GM21786 (cell line): ENCODE results near the gene PDPR.
A peak's percentile ranks its signal among the peaks of the same experiment; 100 is the strongest.
"Not testable (repeated sequence)": the region's sequence is repeated elsewhere in the genome, so short reads cannot be mapped to it uniquely, and the experiment has no call there.

Experiments
- ATAC-seq: cut with Tn5 transposase; IDR thresholded peaks from one replicate; pipeline ENCODE4 v1.9.1; 2021; ENCODE audit not compliant: unreplicated experiment

PDPR gene

DNA sequence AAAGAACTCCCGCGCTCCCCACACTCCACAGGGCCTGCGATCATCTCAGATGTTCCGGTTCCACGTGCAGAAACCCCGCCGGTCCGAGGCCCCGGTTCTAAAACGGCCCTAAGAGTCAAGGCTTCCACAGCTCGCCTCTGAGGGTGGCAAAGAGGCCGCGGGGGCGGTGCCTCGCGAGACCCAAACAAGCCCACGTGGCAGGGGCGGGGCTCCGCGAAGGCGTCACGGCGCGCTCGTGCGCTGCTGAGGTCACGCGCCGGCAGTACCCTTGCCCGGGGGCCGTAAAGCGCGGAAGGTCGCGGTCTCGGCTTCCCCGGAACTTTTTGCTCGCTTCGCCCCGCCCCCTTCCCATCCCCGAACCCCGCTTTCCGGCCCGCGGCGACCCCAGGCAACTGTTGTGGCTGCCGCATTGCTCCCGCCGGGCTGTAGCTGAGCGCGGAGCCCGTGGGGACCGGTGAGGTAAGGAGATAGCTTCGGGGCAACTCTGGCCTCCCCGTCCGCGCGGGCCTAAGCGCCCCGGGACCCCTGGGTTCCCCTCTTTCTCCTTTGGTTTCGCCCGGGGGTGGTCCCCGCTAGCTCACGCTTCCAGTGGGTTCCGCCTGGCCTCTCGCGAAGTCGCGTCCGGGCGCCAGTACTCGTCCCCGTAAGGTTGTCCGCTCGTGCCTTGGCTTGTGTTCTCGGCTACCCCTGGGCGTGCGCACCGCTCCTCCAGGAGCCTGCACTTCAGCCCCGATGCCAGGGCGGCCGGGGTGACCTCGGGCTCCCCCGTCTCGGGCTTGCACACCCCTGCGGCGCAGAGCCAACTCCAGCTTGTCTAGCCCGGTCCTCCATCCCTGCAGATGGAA is at the start of gene PDPR:
PDPR (plus strand) TSS at position 351 of the 845 bp plus-strand sequence. CDS start 6,161 bp downstream, outside the sequence.
- peak; percentile 97 for ATAC-seq

GRCh38 chr16:70064841-70065370 is 49.2 kb upstream of the PDPR start:
- ATAC-seq: not testable (repeated sequence)

- peak; percentile 21 for ATAC-seq
These were observed 48.8 kb upstream of the PDPR start for GRCh38 chr16:70065376-70065745.

DNA sequence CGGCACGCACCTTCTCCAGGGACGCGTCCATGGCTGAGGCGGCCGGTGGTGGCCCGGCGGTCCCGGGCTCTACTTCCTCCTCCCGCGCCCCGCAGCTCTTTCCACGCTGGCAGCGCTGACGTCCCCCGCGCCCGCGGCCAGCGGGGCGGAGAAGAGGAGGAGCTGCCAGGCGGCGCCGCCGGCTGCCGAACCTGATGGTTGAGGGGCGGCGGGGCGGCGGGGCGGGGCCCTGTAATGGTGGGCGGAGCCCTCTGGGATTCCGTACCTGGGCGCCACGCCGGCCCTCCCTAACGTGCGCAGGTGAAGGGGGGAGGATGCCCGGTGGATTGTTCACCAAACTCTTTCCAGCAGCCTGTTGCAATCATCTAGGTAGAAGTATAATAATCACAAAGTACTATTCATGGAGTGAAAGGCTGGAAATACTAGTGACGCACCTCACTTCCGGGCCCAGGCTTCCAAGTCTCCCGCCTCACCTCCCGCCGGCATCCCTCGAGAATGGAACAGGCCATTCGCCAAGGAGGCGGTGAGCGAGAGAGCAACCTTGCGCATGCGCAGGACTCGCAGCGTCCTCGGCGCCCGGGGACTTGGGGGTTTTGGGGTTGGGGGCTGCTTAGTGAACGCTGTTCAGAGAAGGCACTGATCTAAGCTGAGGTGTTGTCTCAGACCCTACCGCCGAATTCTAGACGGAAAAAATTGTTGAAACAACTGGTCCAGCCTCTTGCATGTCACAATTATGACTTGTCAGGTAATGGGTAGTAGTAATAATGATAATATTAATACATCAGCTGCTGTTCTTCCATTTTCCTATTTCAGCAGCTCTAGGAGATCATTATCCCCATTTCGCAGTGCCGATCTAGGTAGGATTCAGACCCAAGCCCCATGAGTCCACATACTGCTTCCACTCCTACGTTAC is 48.1 kb upstream of the PDPR start:
- ATAC-seq: peak; percentile 85

DNA sequence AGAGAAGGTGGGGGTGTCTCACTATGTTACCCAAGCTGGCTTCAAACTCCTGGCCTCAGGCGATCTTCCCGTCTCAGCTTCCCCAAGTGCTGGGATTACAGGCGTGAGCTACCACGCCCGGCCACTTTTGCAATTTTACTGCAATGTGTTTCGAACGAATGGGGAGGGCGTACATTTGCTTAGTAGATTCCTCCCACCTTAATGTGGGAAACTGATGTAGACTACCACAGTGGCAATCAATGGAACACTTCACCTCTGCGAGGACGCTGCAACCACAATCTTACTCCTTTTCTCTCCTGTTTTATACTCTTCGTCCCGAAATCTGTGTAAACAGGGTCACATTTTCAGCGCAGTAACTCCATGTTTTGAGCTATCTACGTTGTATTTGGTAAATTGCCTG is 47.4 kb upstream of the PDPR start:
- ATAC-seq: not testable (repeated sequence)

GRCh38 chr16:70079081-70079480 is 35.1 kb upstream of the PDPR start:
- ATAC-seq: not testable (repeated sequence)

- not testable (repeated sequence) for ATAC-seq
These were observed 32.9 kb upstream of the PDPR start for GRCh38 chr16:70081219-70081618.

DNA sequence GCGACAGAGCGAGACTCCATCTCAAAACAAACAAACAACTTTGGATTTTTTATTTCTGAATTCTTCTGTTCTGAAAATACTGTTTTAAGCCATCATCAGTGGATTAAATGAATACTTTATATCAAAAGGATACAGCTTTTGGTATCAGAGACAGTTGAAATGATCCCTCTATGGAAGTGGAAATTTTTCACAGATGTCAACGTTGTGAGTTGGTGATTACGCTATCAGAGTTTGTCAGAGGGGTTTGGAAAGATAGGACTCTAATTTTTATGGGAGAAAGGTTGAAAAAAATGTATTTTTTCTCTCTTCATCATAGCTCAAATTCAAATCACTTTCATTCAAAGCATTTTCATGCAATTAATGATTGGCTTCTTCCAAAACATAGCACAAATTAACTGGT is 30.2 kb upstream of the PDPR start:
- not testable (repeated sequence) for ATAC-seq

- ATAC-seq: not testable (repeated sequence)
These were observed 26.0 kb upstream of the PDPR start for GRCh38 chr16:70088160-70088559.

- not testable (repeated sequence) for ATAC-seq
These were observed 25.3 kb upstream of the PDPR start for GRCh38 chr16:70088877-70089276.

DNA sequence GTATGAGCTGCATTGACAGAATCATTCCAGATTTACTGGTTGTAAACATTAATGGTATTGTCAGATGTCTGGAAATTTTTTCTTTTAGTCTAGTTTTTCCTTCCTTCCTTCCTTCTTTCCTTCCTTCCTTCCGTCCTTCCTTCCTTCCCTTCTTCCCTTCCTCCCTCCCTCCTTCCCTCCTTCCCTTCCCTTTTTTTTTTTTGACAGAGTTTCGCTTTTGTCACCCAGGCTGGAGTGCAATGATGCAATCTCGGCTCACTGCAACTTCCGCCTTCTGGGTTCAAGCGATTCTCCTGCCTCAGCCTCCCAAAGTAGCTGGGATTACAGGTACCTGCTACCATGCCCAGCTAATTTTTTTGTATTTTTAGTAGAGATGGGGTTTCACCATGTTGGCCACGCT is 24.8 kb upstream of the PDPR start:
- ATAC-seq: not testable (repeated sequence)

DNA sequence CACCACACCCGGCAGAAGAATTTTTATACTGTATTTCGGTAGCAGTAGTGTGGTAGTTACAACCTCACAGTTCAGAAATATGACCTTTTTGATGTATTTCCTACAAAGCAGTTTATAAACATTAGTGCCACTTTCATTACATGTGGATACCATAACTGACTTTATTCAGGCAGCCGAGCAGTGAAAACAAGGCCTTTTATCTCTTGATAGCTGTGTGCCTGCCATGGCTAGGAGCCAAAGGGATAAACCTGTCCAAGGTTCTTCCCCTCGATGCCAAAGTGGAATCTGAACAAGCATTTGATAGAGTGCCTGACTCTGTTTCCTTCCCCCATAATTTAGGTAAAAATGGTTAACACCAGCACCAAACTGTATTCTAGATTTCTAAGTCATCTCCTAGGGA is 23.0 kb upstream of the PDPR start:
- ATAC-seq: not testable (repeated sequence)

DNA sequence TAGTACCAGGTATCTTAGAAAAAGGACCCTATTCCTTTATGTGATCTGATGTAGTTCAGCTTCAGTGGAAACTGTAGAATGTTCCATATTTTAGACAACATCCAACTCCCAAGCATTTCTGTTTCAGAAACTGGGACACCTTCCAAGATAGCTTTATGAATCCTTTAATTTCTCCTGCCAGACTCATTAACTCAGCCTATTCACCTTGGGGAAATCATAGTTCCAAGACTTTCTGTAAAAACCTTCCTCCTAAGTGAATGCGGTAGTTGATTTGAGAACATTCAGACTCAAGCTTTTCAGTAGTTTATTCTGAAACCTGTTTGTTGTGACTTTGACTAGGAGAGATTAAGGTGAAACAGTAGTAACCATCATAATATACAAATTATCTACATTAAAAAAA is 20.0 kb upstream of the PDPR start:
- ATAC-seq: not testable (repeated sequence)

DNA sequence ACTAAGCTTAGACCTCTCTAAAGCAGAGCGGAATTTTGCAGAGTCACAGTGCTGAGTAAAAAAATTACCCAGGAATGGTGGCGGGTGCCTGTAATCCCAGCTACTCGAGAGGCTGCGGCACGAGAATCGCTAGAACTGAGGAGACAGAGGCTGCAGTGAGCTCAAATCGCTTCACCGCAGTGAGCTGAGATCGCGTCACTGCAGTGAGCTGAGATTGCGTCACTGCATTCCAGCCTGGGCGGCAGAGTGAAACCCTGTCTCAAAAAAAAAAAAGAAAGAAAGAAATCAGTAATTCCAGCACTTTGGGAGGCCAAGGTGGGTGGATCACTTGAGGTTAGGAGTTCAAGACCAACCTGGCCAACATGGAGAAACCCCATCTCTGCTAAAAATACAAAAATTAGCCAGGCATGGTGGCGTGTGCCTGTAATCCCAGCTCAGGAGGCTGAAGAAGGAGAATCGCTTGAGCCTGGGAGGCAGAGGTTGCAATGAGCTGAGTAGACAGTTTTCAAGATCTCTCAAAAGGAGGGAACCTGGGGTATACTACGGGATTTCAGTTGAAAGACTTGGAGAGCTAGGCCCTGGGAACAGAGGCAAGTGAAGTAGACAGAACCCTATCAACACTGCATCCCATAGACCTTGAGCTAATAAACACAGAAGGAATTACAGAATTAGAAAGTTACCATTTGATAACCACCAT is 4.4 kb upstream of the PDPR start:
- ATAC-seq: not testable (repeated sequence)

DNA sequence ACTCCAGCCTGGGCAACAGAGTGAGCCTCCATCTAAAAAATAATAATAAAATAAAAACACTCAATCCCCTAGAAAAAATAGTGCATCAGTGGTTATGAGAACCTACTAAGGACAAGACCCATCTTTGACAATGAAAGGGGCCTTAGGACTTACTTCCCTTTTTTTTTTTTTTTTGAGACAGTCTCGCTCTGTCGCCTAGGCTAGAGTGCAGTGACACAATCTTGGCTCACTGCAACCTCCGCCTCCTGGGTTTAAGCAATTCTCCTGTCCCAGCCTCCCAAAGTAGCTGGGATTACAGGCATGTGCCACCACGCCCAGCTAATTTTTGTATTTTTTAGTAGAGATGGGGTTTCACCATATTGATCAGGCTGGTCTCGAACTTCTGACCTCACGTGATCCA is 2.0 kb upstream of the PDPR start:
- ATAC-seq: not testable (repeated sequence)

DNA sequence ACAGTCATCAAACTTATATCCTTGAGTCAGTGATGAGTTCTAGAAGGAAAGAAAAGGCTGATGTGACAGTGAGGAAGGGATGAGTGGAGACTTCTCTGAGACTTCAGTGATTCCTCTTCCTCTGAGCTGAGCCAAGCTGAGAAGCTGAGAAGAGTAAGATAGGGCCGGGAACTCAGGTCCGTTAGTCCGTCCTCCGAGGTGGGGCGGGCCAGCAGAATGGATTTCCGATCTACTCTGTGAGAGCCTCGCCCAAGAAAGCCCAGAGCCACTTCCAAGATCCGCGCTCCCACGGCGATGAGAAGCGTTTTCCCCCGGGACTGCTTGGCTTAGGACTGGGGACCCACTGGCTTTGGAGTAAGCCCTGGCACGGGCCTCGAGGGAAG is 542 bp upstream of the PDPR start:
- ATAC-seq: peak; percentile 15

- ATAC-seq: not testable (repeated sequence)
These were observed 4.2 kb downstream of the PDPR start for GRCh38 chr16:70118354-70118753.

GRCh38 chr16:70118776-70119175 is 4.6 kb downstream of the PDPR start:
- not testable (repeated sequence) for ATAC-seq

- ATAC-seq: not testable (repeated sequence)
These were observed 6.3 kb downstream of the PDPR start for GRCh38 chr16:70120398-70120797.

DNA sequence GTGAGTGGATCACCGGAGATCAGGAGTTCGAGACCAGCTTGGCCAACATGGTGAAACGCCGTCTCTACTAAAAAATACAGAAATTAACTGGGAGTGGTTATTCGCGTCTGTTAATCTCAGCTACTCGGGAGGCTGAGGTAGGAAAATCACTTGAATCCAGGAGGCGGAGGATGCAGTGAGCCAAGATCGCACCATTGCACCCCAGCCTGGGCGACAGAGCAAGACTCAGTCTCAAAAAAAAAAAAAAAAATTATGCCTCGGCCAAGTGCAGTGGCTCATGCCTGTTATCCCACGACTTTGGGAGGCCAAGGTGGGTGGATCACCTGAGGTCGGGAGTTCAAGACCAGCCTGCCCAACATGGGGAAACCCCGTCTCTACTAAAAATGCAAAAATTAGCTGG is 9.7 kb downstream of the PDPR start:
- not testable (repeated sequence) for ATAC-seq

DNA sequence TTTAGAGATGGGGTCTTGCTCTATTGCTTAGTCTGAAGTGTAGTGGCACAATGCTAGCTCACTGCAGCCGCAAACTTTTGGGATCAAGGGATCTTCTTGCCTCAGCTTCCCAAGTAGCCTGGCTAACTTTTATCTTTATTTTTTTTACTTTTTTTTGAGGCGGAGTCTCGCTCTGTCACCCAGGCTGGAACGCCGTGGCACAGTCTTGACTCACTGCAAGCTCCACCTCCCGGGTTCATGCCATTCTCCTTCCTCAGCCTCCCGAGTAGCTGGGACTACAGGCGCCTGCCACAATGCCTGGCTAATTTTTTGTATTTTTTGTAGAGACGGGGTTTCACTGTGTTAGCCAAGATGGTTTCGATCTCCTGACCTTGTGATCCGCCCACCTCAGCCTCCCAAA is 12.1 kb downstream of the PDPR start:
- ATAC-seq: not testable (repeated sequence)
